WTC11 (cell line): ENCODE measurements around the gene TTLL5. TPM values are rescaled to one million over a fixed set of nuclear protein-coding genes. Genes with fewer than 3 reads are reported as not detected.

Source experiments
- ATAC-seq: fragments of 200-7000 bp; cut with Tn5 transposase; 2 replicates; pipeline ENCODE4 v1.10.0; 2021; ENCODE audit warnings: mild to moderate bottlenecking, moderate library complexity
- CTCF ChIA-PET: fragments of 300-600 bp; sonication (Branson Sonifier 250); formaldehyde crosslinking; loops from one replicate; lab custom pipeline; 2021; ENCODE audit warnings: antibody characterized with exemption; lab: Charles Lee
- POLR2A ChIA-PET: fragments of 350-600 bp; sonication (Branson Sonifier 250); formaldehyde crosslinking; loops from one replicate; lab custom pipeline; 2021; ENCODE audit warnings: antibody characterized with exemption; lab: Charles Lee
- DNase-seq: peaks from one replicate; pipeline ENCODE4 v3.0.0; 2021; ENCODE audit warnings: low spot score
- H3K27ac Mint-ChIP-seq: 2 replicates; pipeline ENCODE4 v1.8.0; 2021; ENCODE audit warnings: mixed read lengths
- H3K27me3 Mint-ChIP-seq: 2 replicates; pipeline ENCODE4 v1.8.0; 2021; ENCODE audit warnings: low read depth, mild to moderate bottlenecking, moderate library complexity, mixed read lengths
- H3K36me3 Mint-ChIP-seq: 2 replicates; pipeline ENCODE4 v1.8.0; 2021; ENCODE audit warnings: mixed read lengths
- H3K4me1 Mint-ChIP-seq: 2 replicates; pipeline ENCODE4 v1.8.0; 2022; ENCODE audit warnings: mixed read lengths
- H3K4me3 Mint-ChIP-seq: 2 replicates; pipeline ENCODE4 v1.8.0; 2021; ENCODE audit warnings: mild to moderate bottlenecking, moderate library complexity, mixed read lengths
- H3K9me3 Mint-ChIP-seq: 2 replicates; pipeline ENCODE4 v1.8.0; 2021; ENCODE audit warnings: mixed read lengths
- ATF6 ChIP-seq: sonication (generic); formaldehyde crosslinking; IDR thresholded peaks from 2 replicates; pipeline ENCODE4 v1.8.1; 2023; ENCODE audit warnings: mild to moderate bottlenecking, missing genetic modification reagents
- CDX4 ChIP-seq: fragments of 250-450 bp; sonication (Bioruptor Pico); IDR thresholded peaks from 2 replicates; pipeline ENCODE4 v1.9.0; 2021; ENCODE audit warnings: moderate library complexity, mild to moderate bottlenecking, inconsistent platforms, borderline replicate concordance
- CREB1 ChIP-seq: sonication (generic); formaldehyde crosslinking; IDR thresholded peaks from 2 replicates; pipeline ENCODE4 v1.8.0; 2023; ENCODE audit warnings: mild to moderate bottlenecking, missing genetic modification reagents
- EMX1 ChIP-seq: fragments of 250-450 bp; sonication (Bioruptor Pico); IDR thresholded peaks from 2 replicates; pipeline ENCODE4 v1.8.0; 2021; ENCODE audit warnings: mild to moderate bottlenecking
- FOXP1 ChIP-seq: sonication (generic); formaldehyde crosslinking; IDR thresholded peaks from 2 replicates; pipeline ENCODE4 v1.8.0; 2022; ENCODE audit warnings: missing genetic modification reagents, mild to moderate bottlenecking, moderate library complexity, borderline replicate concordance
- HMGA2 ChIP-seq: fragments of 250-450 bp; sonication (Bioruptor Pico); IDR thresholded peaks from 2 replicates; pipeline ENCODE4 v1.4.0; 2021; ENCODE audit warnings: mild to moderate bottlenecking, moderate library complexity
- KAT7 ChIP-seq: sonication (generic); formaldehyde crosslinking; IDR thresholded peaks from 2 replicates; pipeline ENCODE4 v1.8.1; 2023; ENCODE audit warnings: missing genetic modification reagents, mild to moderate bottlenecking, borderline replicate concordance
- NFE2L1 ChIP-seq: sonication (generic); formaldehyde crosslinking; IDR thresholded peaks from 2 replicates; pipeline ENCODE4 v1.8.1; 2023; ENCODE audit warnings: missing genetic modification reagents
- NFYB ChIP-seq: sonication (generic); formaldehyde crosslinking; conservative IDR thresholded peaks from 2 replicates; pipeline ENCODE4 v1.8.0; 2022; ENCODE audit warnings: low read depth, missing genetic modification reagents
- SMAD3 ChIP-seq: sonication (generic); formaldehyde crosslinking; IDR thresholded peaks from 2 replicates; pipeline ENCODE4 v1.8.0; 2022; ENCODE audit warnings: missing genetic modification reagents, mild to moderate bottlenecking, borderline replicate concordance
- ZNF121 ChIP-seq: sonication (generic); formaldehyde crosslinking; IDR thresholded peaks from 2 replicates; pipeline ENCODE4 v1.8.0; 2023; ENCODE audit warnings: missing genetic modification reagents
- ZNF232 ChIP-seq: sonication (generic); formaldehyde crosslinking; IDR thresholded peaks from 2 replicates; pipeline ENCODE4 v1.8.0; 2022; ENCODE audit warnings: mild to moderate bottlenecking, missing genetic modification reagents
- ZNF532 ChIP-seq: fragments of 250-450 bp; sonication (Bioruptor Pico); IDR thresholded peaks from 2 replicates; pipeline ENCODE4 v1.9.0; 2021; ENCODE audit warnings: mild to moderate bottlenecking, borderline replicate concordance
- total RNA-seq: library from RNA; stranded (reverse); gene quantifications from 3 replicates; pipeline ENCODE4 v1.2.3, GENCODE V29; 2021
- TF ChIP-seq, protein P1 (sequence below): sonication (generic); formaldehyde crosslinking; IDR thresholded peaks from 2 replicates; pipeline ENCODE4 v1.8.1; 2023; ENCODE audit warnings: mild to moderate bottlenecking, missing genetic modification reagents
- TF ChIP-seq, protein P2 (sequence below): sonication (generic); formaldehyde crosslinking; conservative IDR thresholded peaks from 2 replicates; pipeline ENCODE4 v1.8.1; 2022; ENCODE audit warnings: mild to moderate bottlenecking, missing genetic modification reagents
- TF ChIP-seq, protein P3 (sequence below): sonication (generic); formaldehyde crosslinking; IDR thresholded peaks from 2 replicates; pipeline ENCODE4 v1.8.1; 2022; ENCODE audit warnings: mild to moderate bottlenecking, missing genetic modification reagents, moderate library complexity, borderline replicate concordance
- TF ChIP-seq, protein P4 (sequence below): sonication (generic); formaldehyde crosslinking; IDR thresholded peaks from 2 replicates; pipeline ENCODE4 v1.8.1; 2023; ENCODE audit warnings: mild to moderate bottlenecking, missing genetic modification reagents, moderate library complexity
- TF ChIP-seq, protein P5 (sequence below): sonication (generic); formaldehyde crosslinking; IDR thresholded peaks from 2 replicates; pipeline ENCODE4 v1.8.1; 2022; ENCODE audit warnings: missing genetic modification reagents, borderline replicate concordance
- TF ChIP-seq, protein P6 (sequence below): fragments of 250-450 bp; sonication (Bioruptor Pico); conservative IDR thresholded peaks from 2 replicates; pipeline ENCODE4 v1.9.0; 2021; ENCODE audit warnings: mild to moderate bottlenecking

Gene TTLL5
- total RNA-seq, 1 experiment from 2014 or later = 39.6 TPM

DNA sequence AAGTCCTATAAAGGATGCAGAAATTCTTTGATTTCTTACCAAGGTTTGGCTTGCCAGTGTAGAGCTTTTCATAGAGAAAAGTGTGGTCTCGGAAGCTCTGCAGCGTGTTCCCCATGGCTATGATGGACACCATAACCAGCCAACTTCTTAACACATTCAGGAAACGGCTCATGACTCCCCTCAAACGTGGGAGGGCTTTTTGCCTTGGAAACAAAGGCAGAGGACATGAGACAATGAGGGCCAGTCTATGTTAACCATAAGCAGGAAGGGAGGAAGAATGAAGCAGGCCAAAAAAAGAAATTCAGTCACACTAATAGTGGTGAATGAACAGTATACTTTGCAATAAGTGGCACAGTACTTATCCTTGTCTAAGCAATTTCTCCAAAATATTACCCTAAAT, 3.7 kb upstream of the TTLL5 start:
- no peak overlapping the region for H3K27ac Mint-ChIP-seq
- ChIA-PET POLR2A (interaction anchor here (0.7 kb wide), 1 partner anchor 80 kb away, joined by 5 read pairs; no protein-coding TSS in a partner anchor), CTCF (interaction anchor here (0.7 to 8.1 kb wide), 3 partner anchors 80 to 200 kb away, joined by 3 to 198 read pairs (median 5); partner anchors contain the start of gene FLVCR2)
- no peaks in the 10 kb centered on the region for H3K9me3 Mint-ChIP-seq
- TF ChIP-seq KAT7 (CRISPR knock-in tag) (no peak), HMGA2 (CRISPR knock-in tag) (no peak), NFE2L1 (CRISPR knock-in tag) (no peak), ZNF532 (CRISPR knock-in tag) (no peak), ZNF121 (CRISPR knock-in tag) (no peak), SMAD3 (no peak)
- TF ChIP-seq, protein P1, sequence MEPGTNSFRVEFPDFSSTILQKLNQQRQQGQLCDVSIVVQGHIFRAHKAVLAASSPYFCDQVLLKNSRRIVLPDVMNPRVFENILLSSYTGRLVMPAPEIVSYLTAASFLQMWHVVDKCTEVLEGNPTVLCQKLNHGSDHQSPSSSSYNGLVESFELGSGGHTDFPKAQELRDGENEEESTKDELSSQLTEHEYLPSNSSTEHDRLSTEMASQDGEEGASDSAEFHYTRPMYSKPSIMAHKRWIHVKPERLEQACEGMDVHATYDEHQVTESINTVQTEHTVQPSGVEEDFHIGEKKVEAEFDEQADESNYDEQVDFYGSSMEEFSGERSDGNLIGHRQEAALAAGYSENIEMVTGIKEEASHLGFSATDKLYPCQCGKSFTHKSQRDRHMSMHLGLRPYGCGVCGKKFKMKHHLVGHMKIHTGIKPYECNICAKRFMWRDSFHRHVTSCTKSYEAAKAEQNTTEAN (CRISPR knock-in tag) = no peak
- TF ChIP-seq, protein P2, sequence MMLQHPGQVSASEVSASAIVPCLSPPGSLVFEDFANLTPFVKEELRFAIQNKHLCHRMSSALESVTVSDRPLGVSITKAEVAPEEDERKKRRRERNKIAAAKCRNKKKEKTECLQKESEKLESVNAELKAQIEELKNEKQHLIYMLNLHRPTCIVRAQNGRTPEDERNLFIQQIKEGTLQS = no peak
- TF ChIP-seq, protein P3, sequence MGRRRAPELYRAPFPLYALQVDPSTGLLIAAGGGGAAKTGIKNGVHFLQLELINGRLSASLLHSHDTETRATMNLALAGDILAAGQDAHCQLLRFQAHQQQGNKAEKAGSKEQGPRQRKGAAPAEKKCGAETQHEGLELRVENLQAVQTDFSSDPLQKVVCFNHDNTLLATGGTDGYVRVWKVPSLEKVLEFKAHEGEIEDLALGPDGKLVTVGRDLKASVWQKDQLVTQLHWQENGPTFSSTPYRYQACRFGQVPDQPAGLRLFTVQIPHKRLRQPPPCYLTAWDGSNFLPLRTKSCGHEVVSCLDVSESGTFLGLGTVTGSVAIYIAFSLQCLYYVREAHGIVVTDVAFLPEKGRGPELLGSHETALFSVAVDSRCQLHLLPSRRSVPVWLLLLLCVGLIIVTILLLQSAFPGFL (CRISPR knock-in tag) = no peak
- no peaks in the 10 kb centered on the region for H3K27me3 Mint-ChIP-seq
- H3K4me3 Mint-ChIP-seq = no peak overlapping the region
- H3K36me3 Mint-ChIP-seq = peaks cover 19% of the 10 kb centered on the region
- ATAC-seq (no peak), DNase-seq (no peak)
- peaks cover 12% of the 10 kb centered on the region for H3K4me1 Mint-ChIP-seq

GRCh38 chr14:75658957-75659356, 2.1 kb upstream of the TTLL5 start:
- TF ChIP-seq FOXP1 (CRISPR knock-in tag) = no peak
- TF ChIP-seq, protein P4, sequence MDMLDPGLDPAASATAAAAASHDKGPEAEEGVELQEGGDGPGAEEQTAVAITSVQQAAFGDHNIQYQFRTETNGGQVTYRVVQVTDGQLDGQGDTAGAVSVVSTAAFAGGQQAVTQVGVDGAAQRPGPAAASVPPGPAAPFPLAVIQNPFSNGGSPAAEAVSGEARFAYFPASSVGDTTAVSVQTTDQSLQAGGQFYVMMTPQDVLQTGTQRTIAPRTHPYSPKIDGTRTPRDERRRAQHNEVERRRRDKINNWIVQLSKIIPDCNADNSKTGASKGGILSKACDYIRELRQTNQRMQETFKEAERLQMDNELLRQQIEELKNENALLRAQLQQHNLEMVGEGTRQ (CRISPR knock-in tag) = no peak
- TF ChIP-seq NFYB (CRISPR knock-in tag) = no peak
- TF ChIP-seq CREB1 (CRISPR knock-in tag) = no peak
- no peak for TF ChIP-seq ZNF232
- TF ChIP-seq ATF6 (CRISPR knock-in tag) = no peak
- TF ChIP-seq, protein P2 = no peak
- TF ChIP-seq, protein P5, sequence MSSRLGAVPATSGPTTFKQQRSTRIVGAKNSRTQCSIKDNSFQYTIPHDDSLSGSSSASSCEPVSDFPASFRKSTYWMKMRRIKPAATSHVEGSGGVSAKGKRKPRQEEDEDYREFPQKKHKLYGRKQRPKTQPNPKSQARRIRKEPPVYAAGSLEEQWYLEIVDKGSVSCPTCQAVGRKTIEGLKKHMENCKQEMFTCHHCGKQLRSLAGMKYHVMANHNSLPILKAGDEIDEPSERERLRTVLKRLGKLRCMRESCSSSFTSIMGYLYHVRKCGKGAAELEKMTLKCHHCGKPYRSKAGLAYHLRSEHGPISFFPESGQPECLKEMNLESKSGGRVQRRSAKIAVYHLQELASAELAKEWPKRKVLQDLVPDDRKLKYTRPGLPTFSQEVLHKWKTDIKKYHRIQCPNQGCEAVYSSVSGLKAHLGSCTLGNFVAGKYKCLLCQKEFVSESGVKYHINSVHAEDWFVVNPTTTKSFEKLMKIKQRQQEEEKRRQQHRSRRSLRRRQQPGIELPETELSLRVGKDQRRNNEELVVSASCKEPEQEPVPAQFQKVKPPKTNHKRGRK (CRISPR knock-in tag) = no peak
- TF ChIP-seq CDX4 = no peak
- TF ChIP-seq, protein P6, sequence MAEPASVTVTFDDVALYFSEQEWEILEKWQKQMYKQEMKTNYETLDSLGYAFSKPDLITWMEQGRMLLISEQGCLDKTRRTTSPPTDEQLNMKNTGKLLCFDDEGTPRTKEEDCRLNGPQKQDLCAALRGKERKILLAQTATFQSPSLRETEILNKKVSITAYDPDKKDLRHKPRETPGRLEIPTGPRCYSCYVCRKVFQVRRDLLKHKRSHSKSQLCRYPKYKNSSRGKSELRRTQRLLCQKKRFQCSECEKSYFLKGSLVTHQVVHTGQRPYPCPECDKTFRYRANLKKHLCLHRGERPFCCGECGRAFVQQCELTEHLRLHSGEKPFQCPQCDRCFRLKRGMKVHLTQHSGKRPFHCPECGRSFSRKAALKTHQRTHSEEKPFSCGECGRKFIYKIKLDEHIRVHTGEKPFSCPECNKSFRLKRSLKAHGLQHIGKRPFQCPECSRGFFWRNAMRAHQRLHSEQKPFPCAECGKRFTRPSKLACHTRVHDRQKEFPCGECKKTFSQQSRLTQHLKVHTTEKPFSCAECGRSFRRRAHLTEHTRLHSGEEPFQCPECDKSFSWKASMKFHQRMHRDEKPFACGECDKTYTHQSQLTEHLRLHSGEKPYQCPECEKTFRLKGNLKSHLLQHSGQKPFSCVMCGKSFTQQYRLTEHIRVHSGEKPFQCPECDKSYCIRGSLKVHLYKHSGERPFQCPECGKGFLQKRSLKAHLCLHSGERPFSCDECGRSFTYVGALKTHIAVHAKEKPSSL (CRISPR knock-in tag) = no peak
- no peak for TF ChIP-seq EMX1 (CRISPR knock-in tag)
- no peak for TF ChIP-seq NFE2L1 (CRISPR knock-in tag)
- TF ChIP-seq, all 79 proteins: peak for 0
- Mint-ChIP-seq H3K4me3 (no peak overlapping the region), H3K9me3 (no peaks in the 10 kb centered on the region), H3K4me1 (peaks cover 17% of the 10 kb centered on the region), H3K27me3 (no peaks in the 10 kb centered on the region), H3K36me3 (peaks cover 10% of the 10 kb centered on the region), H3K27ac (peak overlapping the region; percentile 26; the same call in 1 of the 2 replicates)
- DNase-seq (no peak), ATAC-seq (no peak)
- POLR2A ChIA-PET = no interaction called here
- CTCF ChIA-PET = interaction anchor here (2.9 kb wide), 1 partner anchor 80 kb away, joined by 55 read pairs; the partner anchor contains the start of gene FLVCR2
